Activated T-helper 17 cell treated with anti-CD3 and anti-CD28 coated beads, Interleukin-2, amount 50 U/mL, for 72 hours (primary cell): ENCODE measurements around the gene ARPC1B. TPM values are rescaled to one million over a fixed set of nuclear protein-coding genes. Genes with fewer than 3 reads are reported as not detected.
"Not testable (repeated sequence)": the region's sequence is repeated elsewhere in the genome, so short reads cannot be mapped to it uniquely, and the experiment has no call there.

Experiments
- ATAC-seq: fragments of 150-1000 bp; cut with Tn5 transposase; replicated peaks from 2 replicates; pipeline ENCODE4 v1.10.0; 2021; ENCODE audit warnings: mild to moderate bottlenecking, moderate library complexity
- H3K27ac Mint-ChIP-seq: one replicate; pipeline ENCODE4 v1.8.0; 2022; ENCODE audit warnings: mixed read lengths
- H3K27me3 Mint-ChIP-seq: one replicate; pipeline ENCODE4 v1.8.0; 2022; ENCODE audit warnings: mixed read lengths
- H3K36me3 Mint-ChIP-seq: one replicate; pipeline ENCODE4 v1.8.0; 2022; ENCODE audit warnings: low read depth, mild to moderate bottlenecking, mixed read lengths
- H3K4me1 Mint-ChIP-seq: one replicate; pipeline ENCODE4 v1.8.0; 2022; ENCODE audit warnings: mixed read lengths
- H3K4me3 Mint-ChIP-seq: one replicate; pipeline ENCODE4 v1.8.0; 2022; ENCODE audit warnings: mild to moderate bottlenecking, mixed read lengths
- H3K9me3 Mint-ChIP-seq: one replicate; pipeline ENCODE4 v1.8.0; 2022; ENCODE audit warnings: mixed read lengths
- total RNA-seq, 2 donors: library from RNA; stranded (reverse); gene quantifications; one replicate each; pipeline ENCODE4 v1.2.3, GENCODE V29; 2022

The ARPC1B gene
- total RNA-seq, 2 donors from 2014 or later, result 223 to 410 TPM

- Mint-ChIP-seq H3K9me3 (no peaks in the 10 kb centered on the region), H3K4me1 (peaks cover 28% of the 10 kb centered on the region), H3K4me3 (no peak overlapping the region), H3K27ac (peak overlapping the region; percentile 37), H3K36me3 (peaks cover 90% of the 10 kb centered on the region), H3K27me3 (no peaks in the 10 kb centered on the region)
- ATAC-seq, result no peak
Measured at GRCh38 chr7:99404235-99404976, 29.9 kb downstream of the ARPC1B start.

- ATAC-seq, result no peak
- Mint-ChIP-seq H3K27me3 (no peaks in the 10 kb centered on the region), H3K36me3 (peaks cover 90% of the 10 kb centered on the region), H3K4me3 (no peak overlapping the region), H3K27ac (no peak overlapping the region), H3K9me3 (no peaks in the 10 kb centered on the region), H3K4me1 (peaks cover 28% of the 10 kb centered on the region)
Measured at GRCh38 chr7:99404977-99405320, 30.4 kb downstream of the ARPC1B start.

GRCh38 chr7:99406557-99406956 lies 32.0 kb downstream of the ARPC1B start:
- Mint-ChIP-seq H3K27ac (peak overlapping the region; percentile 98), H3K36me3 (peaks cover 90% of the 10 kb centered on the region), H3K4me1 (peaks cover 30% of the 10 kb centered on the region), H3K9me3 (no peaks in the 10 kb centered on the region), H3K4me3 (peak overlapping the region; percentile 94), H3K27me3 (no peaks in the 10 kb centered on the region)
- no peak for ATAC-seq

GRCh38 chr7:99407872-99408378 lies 33.4 kb downstream of the ARPC1B start:
- H3K9me3 Mint-ChIP-seq, result no peaks in the 10 kb centered on the region
- H3K36me3 Mint-ChIP-seq, result peaks cover 90% of the 10 kb centered on the region
- H3K4me3 Mint-ChIP-seq, result peak overlapping the region; percentile 94
- no peaks in the 10 kb centered on the region for H3K27me3 Mint-ChIP-seq
- peak overlapping the region; percentile 98 for H3K27ac Mint-ChIP-seq
- peaks cover 28% of the 10 kb centered on the region for H3K4me1 Mint-ChIP-seq
- ATAC-seq, result peak; percentile 31

GRCh38 chr7:99408379-99409191 lies 34.1 kb downstream of the ARPC1B start, which contains the start of the genes BUD31 and PDAP1:
TSS of gene BUD31 (plus strand) at chr7:99408969. CDS start at chr7:99411093, 2,124 bp downstream.
TSS of gene PDAP1 (minus strand) at chr7:99408597. CDS start at chr7:99408548, 49 bp downstream.
- peak; percentile 91 for ATAC-seq
- peaks cover 24% of the 10 kb centered on the region for H3K4me1 Mint-ChIP-seq
- peaks cover 90% of the 10 kb centered on the region for H3K36me3 Mint-ChIP-seq

GRCh38 chr7:99409192-99409572 lies 34.7 kb downstream of the ARPC1B start:
- Mint-ChIP-seq H3K36me3 (peaks cover 90% of the 10 kb centered on the region), H3K27me3 (no peaks in the 10 kb centered on the region), H3K27ac (peak overlapping the region; percentile 98), H3K9me3 (no peaks in the 10 kb centered on the region), H3K4me1 (peaks cover 20% of the 10 kb centered on the region), H3K4me3 (peak overlapping the region; percentile 94)
- peak; percentile 25 for ATAC-seq

More at GRCh38 chr7:99408379-99409191, 34.1 kb downstream of the ARPC1B start, which contains the start of the genes BUD31 and PDAP1:
- Mint-ChIP-seq H3K9me3 (no peaks in the 10 kb centered on the region), H3K27ac (peak within 1 kb of the TSS; percentile 98), H3K27me3 (no peaks in the 10 kb centered on the region), H3K4me3 (peak within 1 kb of the TSS; percentile 94)

- no peak for ATAC-seq
- Mint-ChIP-seq H3K36me3 (peaks cover 90% of the 10 kb centered on the region), H3K4me1 (peaks cover 19% of the 10 kb centered on the region), H3K9me3 (no peaks in the 10 kb centered on the region), H3K4me3 (peak overlapping the region; percentile 94), H3K27ac (peak overlapping the region; percentile 98), H3K27me3 (no peaks in the 10 kb centered on the region)
Measured at GRCh38 chr7:99409806-99410205, 35.3 kb downstream of the ARPC1B start.

- Mint-ChIP-seq H3K4me3 (peak overlapping the region; percentile 94), H3K27ac (peak overlapping the region; percentile 98), H3K9me3 (no peaks in the 10 kb centered on the region), H3K4me1 (peaks cover 24% of the 10 kb centered on the region), H3K27me3 (no peaks in the 10 kb centered on the region), H3K36me3 (peaks cover 90% of the 10 kb centered on the region)
- no peak for ATAC-seq
Measured at GRCh38 chr7:99410635-99411034, 36.1 kb downstream of the ARPC1B start.

GRCh38 chr7:99415513-99416127 lies 41.1 kb downstream of the ARPC1B start:
- H3K4me1 Mint-ChIP-seq, result not testable (repeated sequence)

GRCh38 chr7:99418260-99418659 lies 43.7 kb downstream of the ARPC1B start:
- Mint-ChIP-seq H3K27ac (no peak overlapping the region), H3K4me3 (no peak overlapping the region), H3K36me3 (peaks cover 96% of the 10 kb centered on the region), H3K4me1 (peaks cover 5% of the 10 kb centered on the region), H3K27me3 (no peaks in the 10 kb centered on the region), H3K9me3 (no peaks in the 10 kb centered on the region)
- ATAC-seq, result no peak

More at GRCh38 chr7:99415513-99416127, 41.1 kb downstream of the ARPC1B start:
- H3K27me3 Mint-ChIP-seq, H3K4me3 Mint-ChIP-seq, ATAC-seq, H3K9me3 Mint-ChIP-seq: not testable (repeated sequence)
- peaks cover 100% of the 10 kb centered on the region for H3K36me3 Mint-ChIP-seq
- H3K27ac Mint-ChIP-seq, result peak overlapping the region; percentile 77

- H3K27me3 Mint-ChIP-seq, result no peaks in the 10 kb centered on the region
- peak overlapping the region; percentile 19 for H3K27ac Mint-ChIP-seq
- peaks cover 5% of the 10 kb centered on the region for H3K4me1 Mint-ChIP-seq
- no peak overlapping the region for H3K4me3 Mint-ChIP-seq
- no peaks in the 10 kb centered on the region for H3K9me3 Mint-ChIP-seq
- ATAC-seq, result no peak
- peaks cover 85% of the 10 kb centered on the region for H3K36me3 Mint-ChIP-seq
Measured at GRCh38 chr7:99419323-99420021, 44.9 kb downstream of the ARPC1B start.

GRCh38 chr7:99420213-99420612 lies 45.7 kb downstream of the ARPC1B start:
- no peak for ATAC-seq
- Mint-ChIP-seq H3K27me3 (no peaks in the 10 kb centered on the region), H3K4me1 (peaks cover under 1% of the 10 kb centered on the region), H3K4me3 (no peak overlapping the region), H3K9me3 (no peaks in the 10 kb centered on the region), H3K27ac (peak overlapping the region; percentile 19), H3K36me3 (peaks cover 84% of the 10 kb centered on the region)

GRCh38 chr7:99420986-99421385 lies 46.5 kb downstream of the ARPC1B start:
- H3K36me3 Mint-ChIP-seq, result peaks cover 79% of the 10 kb centered on the region
- no peak for ATAC-seq
- H3K27ac Mint-ChIP-seq, result no peak overlapping the region
- H3K4me1 Mint-ChIP-seq, result no peaks in the 10 kb centered on the region
- H3K4me3 Mint-ChIP-seq, result no peak overlapping the region
- H3K27me3 Mint-ChIP-seq, result no peaks in the 10 kb centered on the region
- H3K9me3 Mint-ChIP-seq, result no peaks in the 10 kb centered on the region

GRCh38 chr7:99422186-99422585 lies 47.7 kb downstream of the ARPC1B start:
- no peak for ATAC-seq

More at GRCh38 chr7:99422186-99422585, 47.7 kb downstream of the ARPC1B start:
- H3K27me3 Mint-ChIP-seq, result no peaks in the 10 kb centered on the region
- H3K36me3 Mint-ChIP-seq, result peaks cover 67% of the 10 kb centered on the region
- no peaks in the 10 kb centered on the region for H3K4me1 Mint-ChIP-seq
- no peaks in the 10 kb centered on the region for H3K9me3 Mint-ChIP-seq
- H3K4me3 Mint-ChIP-seq, result no peak overlapping the region
- H3K27ac Mint-ChIP-seq, result no peak overlapping the region
